Fibroblast of villous mesenchyme (primary cell): ENCODE data around the gene RIPK1. TPM values are rescaled to one million over a fixed set of nuclear protein-coding genes. Genes with fewer than 3 reads are reported as not detected.
"Not testable (repeated sequence)": the region's sequence is repeated elsewhere in the genome, so short reads cannot be mapped to it uniquely, and the experiment has no call there.

ENCODE experiments used
- DNase-seq: peaks from one replicate; pipeline ENCODE4 v3.0.0-alpha.2; 2010; ENCODE audit warnings: low read depth
- H3K4me3 ChIP-seq: 2 replicates; pipeline ENCODE4 v1.5.1; 2011; ENCODE audit warnings: low read depth, mild to moderate bottlenecking, low read length
- total RNA-seq: library from RNA; depleted of rRNA; stranded (reverse); fragments of >200 nt; gene quantifications from 2 replicates; pipeline ENCODE4 v1.2.3, GENCODE V29; 2012
- TF ChIP-seq, protein P1 (sequence below): IDR thresholded peaks from 2 replicates; pipeline ENCODE4 v1.5.1; 2012; ENCODE audit warnings: low read depth, mild to moderate bottlenecking, low read length; ENCODE audit not compliant: insufficient read depth

RIPK1 gene
- total RNA-seq, 1 donor = 28.5 TPM

GRCh38 chr6:3075772-3076113 lies 7.4 kb downstream of the RIPK1 start:
- no peak for DNase-seq
- TF ChIP-seq, protein P1, sequence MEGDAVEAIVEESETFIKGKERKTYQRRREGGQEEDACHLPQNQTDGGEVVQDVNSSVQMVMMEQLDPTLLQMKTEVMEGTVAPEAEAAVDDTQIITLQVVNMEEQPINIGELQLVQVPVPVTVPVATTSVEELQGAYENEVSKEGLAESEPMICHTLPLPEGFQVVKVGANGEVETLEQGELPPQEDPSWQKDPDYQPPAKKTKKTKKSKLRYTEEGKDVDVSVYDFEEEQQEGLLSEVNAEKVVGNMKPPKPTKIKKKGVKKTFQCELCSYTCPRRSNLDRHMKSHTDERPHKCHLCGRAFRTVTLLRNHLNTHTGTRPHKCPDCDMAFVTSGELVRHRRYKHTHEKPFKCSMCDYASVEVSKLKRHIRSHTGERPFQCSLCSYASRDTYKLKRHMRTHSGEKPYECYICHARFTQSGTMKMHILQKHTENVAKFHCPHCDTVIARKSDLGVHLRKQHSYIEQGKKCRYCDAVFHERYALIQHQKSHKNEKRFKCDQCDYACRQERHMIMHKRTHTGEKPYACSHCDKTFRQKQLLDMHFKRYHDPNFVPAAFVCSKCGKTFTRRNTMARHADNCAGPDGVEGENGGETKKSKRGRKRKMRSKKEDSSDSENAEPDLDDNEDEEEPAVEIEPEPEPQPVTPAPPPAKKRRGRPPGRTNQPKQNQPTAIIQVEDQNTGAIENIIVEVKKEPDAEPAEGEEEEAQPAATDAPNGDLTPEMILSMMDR = no peak
- no peak overlapping the region for H3K4me3 ChIP-seq

- no peak for DNase-seq
- H3K4me3 ChIP-seq = no peak overlapping the region
- TF ChIP-seq, protein P1 = no peak
These were observed 8.0 kb downstream of the RIPK1 start for GRCh38 chr6:3076320-3076719.

- TF ChIP-seq, protein P1 = no peak
- no peak for DNase-seq
- no peak overlapping the region for H3K4me3 ChIP-seq
These were observed 9.1 kb downstream of the RIPK1 start for GRCh38 chr6:3077430-3077829.

- not testable (repeated sequence) for H3K4me3 ChIP-seq, DNase-seq
These were observed 10.7 kb downstream of the RIPK1 start for GRCh38 chr6:3078952-3079351.

GRCh38 chr6:3079682-3080081 lies 11.4 kb downstream of the RIPK1 start:
- no peak overlapping the region for H3K4me3 ChIP-seq
- TF ChIP-seq, protein P1 = no peak
- no peak for DNase-seq

- TF ChIP-seq, protein P1 = no peak
- no peak overlapping the region for H3K4me3 ChIP-seq
- no peak for DNase-seq
These were observed 13.7 kb downstream of the RIPK1 start for GRCh38 chr6:3081960-3082359.

- TF ChIP-seq, protein P1 = no peak
- H3K4me3 ChIP-seq = no peak overlapping the region
- peak; percentile 38 for DNase-seq
These were observed 16.8 kb downstream of the RIPK1 start for GRCh38 chr6:3085074-3085473.
